Lower leg skin (tissue), 4 donors: Measurements from ENCODE around the gene FANCF. TPM values are rescaled to one million over a fixed set of nuclear protein-coding genes. Genes with fewer than 3 reads are reported as not detected.

ENCODE experiments used
- DNase-seq, 2 donors: peaks; one replicate each; pipeline ENCODE4 v3.0.0-alpha.2; 2019; ENCODE audit warnings: low spot score in 2 of 2
- H3K4me3 ChIP-seq: fragments of 200-600 bp; sonication (generic); 2 replicates; pipeline ENCODE4 v1.5.1; 2017; ENCODE audit warnings: mild to moderate bottlenecking, low read depth; ENCODE audit not compliant: poor library complexity, severe bottlenecking
- POLR2A ChIP-seq, 2 donors: fragments of 450-650 bp; IDR thresholded peaks; one replicate each; pipeline ENCODE4 v1.6.1; 2016 to 2017; ENCODE audit warnings: antibody characterized with exemption in 2 of 2, mild to moderate bottlenecking in 1 of 2, moderate library complexity in 1 of 2
- WGBS, 2 donors: methylation state at CpG; one replicate each; pipeline ENCODE4 v1.1.5; 2018; 5-methylcytosine and 5-hydroxymethylcytosine counted together
- intact Hi-C: fragments of 100-400 bp; cut with DNase I; formaldehyde crosslinking; loops from one replicate; pipeline ENCODE4 v1.15.0; 2023; ENCODE audit warnings: low total_unique reads
- total RNA-seq, 4 donors: library from RNA; depleted of rRNA; stranded (reverse); fragments of >200 nt; gene quantifications; one replicate each; pipeline ENCODE4 v1.1.0, GENCODE V29; 2016
- TF ChIP-seq, protein P1 (sequence below), 3 donors: fragments of 450-650 bp; IDR thresholded peaks; one replicate each; pipeline ENCODE4 v1.5.1; 2016; ENCODE audit warnings: antibody characterized with exemption in 3 of 3, mild to moderate bottlenecking in 3 of 3, moderate library complexity in 2 of 3

The FANCF gene
- total RNA-seq, 4 donors from 2014 or later = 6.6 to 12.6 (median 8.6) TPM

DNA sequence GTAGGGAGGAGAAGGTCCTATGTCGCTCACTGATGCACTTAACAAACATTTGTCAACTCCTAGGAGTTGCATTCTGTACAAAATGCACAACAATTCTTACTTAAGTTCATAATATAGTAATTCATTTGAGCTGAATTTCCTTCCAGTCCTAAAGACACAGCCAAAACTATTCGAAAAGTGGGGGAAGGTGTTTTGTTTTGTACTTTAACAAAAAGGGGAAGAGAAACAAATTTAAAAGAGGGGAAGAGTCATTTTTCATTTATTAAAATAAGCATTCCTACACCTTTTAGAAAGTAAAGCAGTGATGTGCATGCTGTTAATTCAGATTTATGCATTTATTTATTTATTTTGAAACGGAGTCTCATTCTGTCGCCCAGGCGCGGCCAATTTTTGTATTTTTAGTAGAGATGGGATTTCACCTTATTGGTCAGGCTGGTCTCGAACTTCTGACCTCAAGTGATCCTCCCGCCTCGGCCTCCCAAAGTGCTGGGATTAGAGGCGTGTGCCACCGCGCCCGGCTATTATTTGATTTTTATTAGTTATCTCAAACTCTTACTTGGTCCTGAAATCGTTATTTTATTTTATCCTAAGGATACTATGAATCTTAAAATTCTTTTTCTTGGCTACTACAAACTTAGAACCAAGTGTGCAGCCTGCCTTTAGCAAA lies 1.1 kb upstream of the FANCF start:
- WGBS, 2 donors = 94 to 95% methylated on average over 14 of the region's 14 CpGs
- intact Hi-C loops = no loop called here
- DNase-seq = no peak
- H3K4me3 ChIP-seq = no peak overlapping the region
- TF ChIP-seq, protein P1, sequence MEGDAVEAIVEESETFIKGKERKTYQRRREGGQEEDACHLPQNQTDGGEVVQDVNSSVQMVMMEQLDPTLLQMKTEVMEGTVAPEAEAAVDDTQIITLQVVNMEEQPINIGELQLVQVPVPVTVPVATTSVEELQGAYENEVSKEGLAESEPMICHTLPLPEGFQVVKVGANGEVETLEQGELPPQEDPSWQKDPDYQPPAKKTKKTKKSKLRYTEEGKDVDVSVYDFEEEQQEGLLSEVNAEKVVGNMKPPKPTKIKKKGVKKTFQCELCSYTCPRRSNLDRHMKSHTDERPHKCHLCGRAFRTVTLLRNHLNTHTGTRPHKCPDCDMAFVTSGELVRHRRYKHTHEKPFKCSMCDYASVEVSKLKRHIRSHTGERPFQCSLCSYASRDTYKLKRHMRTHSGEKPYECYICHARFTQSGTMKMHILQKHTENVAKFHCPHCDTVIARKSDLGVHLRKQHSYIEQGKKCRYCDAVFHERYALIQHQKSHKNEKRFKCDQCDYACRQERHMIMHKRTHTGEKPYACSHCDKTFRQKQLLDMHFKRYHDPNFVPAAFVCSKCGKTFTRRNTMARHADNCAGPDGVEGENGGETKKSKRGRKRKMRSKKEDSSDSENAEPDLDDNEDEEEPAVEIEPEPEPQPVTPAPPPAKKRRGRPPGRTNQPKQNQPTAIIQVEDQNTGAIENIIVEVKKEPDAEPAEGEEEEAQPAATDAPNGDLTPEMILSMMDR (IDR thresholded peaks at IDR 0.05) = no peak
- no peak for TF ChIP-seq POLR2A (IDR thresholded peaks at IDR 0.05)

DNA sequence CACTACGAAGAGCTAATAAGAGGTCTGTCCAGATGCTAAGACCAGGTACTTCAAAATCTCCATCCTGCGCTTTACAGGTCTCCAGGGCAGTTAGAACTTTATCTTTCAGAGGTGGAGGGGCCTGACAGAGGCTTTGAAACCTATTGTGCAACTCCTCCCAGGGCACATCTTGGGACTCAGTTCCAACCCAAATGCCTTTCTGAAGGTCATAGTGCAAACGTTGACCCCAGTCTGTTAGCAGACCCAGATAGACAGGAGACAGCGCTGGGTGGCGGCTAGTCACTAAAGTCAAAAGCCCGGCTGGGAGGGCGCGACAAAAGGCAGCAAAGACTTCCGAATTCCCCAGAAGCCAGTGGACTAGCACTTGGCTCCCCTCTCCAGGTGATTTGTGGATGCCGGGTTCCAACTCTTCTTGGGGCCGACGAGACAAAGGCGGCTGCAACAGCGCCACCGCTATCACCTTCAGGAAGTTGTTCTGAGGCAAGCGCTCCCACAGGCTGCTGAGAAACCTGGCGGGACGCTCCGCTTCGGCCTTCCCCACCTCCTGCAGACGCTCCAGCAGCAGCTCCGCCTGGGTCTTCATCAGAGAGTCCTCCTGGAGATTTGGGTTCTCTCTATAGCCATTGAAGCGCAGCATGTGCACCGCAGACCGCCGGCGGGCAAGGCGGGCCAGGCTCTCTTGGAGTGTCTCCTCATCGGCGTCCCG lies 728 bp downstream of the FANCF start:
- peak; percentile 39 to 94 for DNase-seq
- intact Hi-C loops = no loop called here
- TF ChIP-seq, protein P1 (IDR thresholded peaks at IDR 0.05) = no peak
- 6 to 16% methylated on average over 11 to 31 of the region's 31 CpGs for WGBS, 2 donors
- H3K4me3 ChIP-seq = peak overlapping the region; percentile 92

DNA sequence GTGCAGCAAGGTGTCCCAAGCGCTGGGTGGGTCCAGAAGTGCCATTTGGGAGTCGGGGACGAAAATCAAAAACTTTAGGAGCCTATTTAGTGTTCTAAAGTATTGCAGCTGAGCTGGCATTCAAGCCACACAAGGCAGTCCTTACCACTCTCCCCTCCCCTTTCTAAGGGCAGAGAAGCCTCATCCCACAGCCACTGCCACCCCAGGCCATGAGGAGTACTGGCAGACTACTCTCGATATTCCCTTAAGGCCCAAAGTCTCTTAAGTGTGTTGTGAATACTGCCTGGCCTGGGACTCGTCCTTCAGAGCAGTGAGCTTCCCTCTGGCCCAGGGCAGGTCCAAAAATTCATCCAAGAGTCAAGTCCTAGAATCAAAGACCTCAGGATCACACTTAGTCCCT lies 7.8 kb downstream of the FANCF start:
- WGBS, 2 donors = 88 to 89% methylated on average over 5 of the region's 5 CpGs
- TF ChIP-seq, protein P1 (IDR thresholded peaks at IDR 0.05) = no peak
- TF ChIP-seq POLR2A (IDR thresholded peaks at IDR 0.05) = no peak
- intact Hi-C loops = no loop called here
- no peak overlapping the region for H3K4me3 ChIP-seq
- no peak for DNase-seq

DNA sequence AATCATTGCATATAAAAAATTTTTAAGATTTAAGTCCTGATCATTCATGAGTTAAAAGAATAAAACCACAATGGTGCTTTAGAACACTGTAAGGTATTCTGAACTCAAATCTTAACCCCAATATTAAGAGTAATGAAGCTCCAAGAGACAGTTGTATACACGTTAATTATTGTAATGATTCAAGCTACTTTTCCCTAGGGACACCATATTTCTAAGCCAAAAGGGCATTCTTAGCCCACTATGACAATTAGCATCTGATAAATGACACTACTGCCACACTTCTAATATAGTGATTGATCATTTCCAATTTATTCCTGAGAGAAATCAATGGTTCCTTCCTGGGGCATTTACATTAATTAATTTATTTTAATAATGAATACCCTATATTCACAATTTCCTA lies 21.7 kb downstream of the FANCF start:
- WGBS, 2 donors = 41 to 44% methylated on average over 1 of the region's 1 CpG

DNA sequence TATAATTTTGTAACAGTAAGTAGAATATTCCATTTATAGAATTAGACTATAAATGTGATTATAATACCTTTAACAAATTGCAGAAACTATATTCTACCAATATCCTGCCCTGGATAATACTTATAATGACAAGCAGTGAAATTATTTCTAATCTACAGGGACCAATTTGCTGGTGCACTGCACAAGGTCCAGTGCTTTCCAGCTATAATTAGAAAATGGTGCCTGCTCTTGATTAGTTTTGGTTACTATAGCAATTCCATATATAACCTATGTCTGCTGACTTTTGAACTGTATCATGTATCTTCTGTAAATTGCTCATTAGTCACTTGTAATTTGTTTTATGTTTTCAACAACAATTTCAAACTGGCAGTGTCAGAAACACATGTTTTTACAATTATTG lies 23.1 kb downstream of the FANCF start:
- intact Hi-C loops = no loop called here
- no peak for DNase-seq
- no peak overlapping the region for H3K4me3 ChIP-seq
- TF ChIP-seq, protein P1 (IDR thresholded peaks at IDR 0.05) = no peak
- TF ChIP-seq POLR2A (IDR thresholded peaks at IDR 0.05) = no peak

More for the DNA sequence above, 21.7 kb downstream of the FANCF start:
- TF ChIP-seq POLR2A (IDR thresholded peaks at IDR 0.05) = no peak
- TF ChIP-seq, protein P1 (IDR thresholded peaks at IDR 0.05) = no peak
- intact Hi-C loops = no loop called here
- H3K4me3 ChIP-seq = no peak overlapping the region
- DNase-seq = no peak
